DLD1 (cell line): ENCODE data around the gene SLC38A7.
"Not testable (repeated sequence)": the region's sequence is repeated elsewhere in the genome, so short reads cannot be mapped to it uniquely, and the experiment has no call there.

Source experiments
- in situ Hi-C: cut with HindIII; loops from 2 replicates; pipeline ENCODE4 v1.10.0; 2017; ENCODE audit warnings: low sequenced_read_pairs

SLC38A7 gene

DNA sequence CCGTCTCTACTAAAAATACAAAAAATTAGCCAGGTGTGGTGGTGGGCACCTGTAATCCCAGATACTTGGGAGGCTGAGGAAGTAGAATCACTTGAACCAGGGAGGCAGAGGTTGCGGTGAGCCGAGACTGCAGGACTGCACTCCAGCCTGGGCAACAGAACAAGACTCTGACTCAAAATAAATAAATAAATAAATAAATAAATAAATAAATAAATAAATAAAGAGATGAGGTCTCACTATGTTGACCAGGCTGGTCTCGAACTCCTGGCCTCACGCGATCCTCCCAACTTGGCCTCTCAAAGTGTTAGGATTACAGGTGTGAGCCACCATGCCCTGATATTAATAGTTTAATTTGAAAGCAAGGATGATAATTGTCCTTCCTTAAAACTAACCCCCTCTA is 47.5 kb downstream of the SLC38A7 start:
- in situ Hi-C loops: not testable (repeated sequence)

GRCh38 chr16:58636466-58636865 is 48.1 kb downstream of the SLC38A7 start:
- in situ Hi-C loops: no loop called here

- in situ Hi-C loops: no loop called here
These were observed 49.1 kb downstream of the SLC38A7 start for GRCh38 chr16:58635502-58635901.

- in situ Hi-C loops: no loop called here
These were observed 50.2 kb downstream of the SLC38A7 start for GRCh38 chr16:58634265-58634802.

DNA sequence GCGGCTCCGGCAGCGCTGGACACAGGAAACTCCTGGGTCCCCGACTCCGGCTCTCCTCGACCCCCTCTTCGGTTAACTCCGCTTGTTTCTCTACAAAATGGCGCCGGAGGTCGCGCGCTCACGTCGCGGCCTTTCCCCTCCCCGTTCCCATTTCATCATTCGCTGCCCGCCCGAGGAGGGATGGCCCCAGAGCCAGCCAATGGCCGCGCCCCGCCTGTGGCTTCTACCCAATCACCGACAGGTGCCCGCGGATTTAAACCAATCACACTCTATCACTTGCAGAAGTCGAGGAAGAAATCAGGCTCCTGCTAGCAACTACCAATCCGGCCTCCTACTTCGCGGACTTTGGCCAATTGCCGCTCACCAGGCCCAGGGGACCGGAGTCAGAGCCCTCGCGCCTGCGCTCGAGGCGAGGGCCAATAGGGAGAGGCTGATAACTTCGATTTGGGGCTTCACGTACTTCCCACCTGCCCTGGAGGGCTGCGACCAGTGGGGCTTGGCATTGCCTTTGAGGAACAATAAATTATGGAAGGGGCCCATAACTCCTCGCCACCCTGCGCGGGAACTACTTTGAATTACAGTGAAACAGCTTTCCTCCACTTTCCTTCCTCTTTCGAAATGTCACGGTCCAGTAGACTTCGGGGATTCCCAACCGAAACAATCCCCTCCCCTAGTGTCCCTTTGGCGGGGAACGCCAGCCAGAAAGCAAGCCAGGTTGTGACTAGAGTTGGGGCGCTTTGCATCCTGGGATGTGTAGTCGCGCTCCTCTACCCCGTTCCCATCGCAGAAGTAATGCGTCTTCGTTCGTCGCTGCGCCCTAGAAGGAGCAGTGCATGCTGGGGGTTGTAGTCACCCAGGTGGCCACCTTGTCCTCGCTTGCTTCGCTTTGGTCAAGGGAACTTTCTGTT is 54.6 kb downstream of the SLC38A7 start, which contains the start of gene CNOT1:
CNOT1 (minus strand) TSS at position 94 of the 908 bp plus-strand sequence. CDS start 30,489 bp downstream, outside the sequence.
- in situ Hi-C loops: no loop called here

DNA sequence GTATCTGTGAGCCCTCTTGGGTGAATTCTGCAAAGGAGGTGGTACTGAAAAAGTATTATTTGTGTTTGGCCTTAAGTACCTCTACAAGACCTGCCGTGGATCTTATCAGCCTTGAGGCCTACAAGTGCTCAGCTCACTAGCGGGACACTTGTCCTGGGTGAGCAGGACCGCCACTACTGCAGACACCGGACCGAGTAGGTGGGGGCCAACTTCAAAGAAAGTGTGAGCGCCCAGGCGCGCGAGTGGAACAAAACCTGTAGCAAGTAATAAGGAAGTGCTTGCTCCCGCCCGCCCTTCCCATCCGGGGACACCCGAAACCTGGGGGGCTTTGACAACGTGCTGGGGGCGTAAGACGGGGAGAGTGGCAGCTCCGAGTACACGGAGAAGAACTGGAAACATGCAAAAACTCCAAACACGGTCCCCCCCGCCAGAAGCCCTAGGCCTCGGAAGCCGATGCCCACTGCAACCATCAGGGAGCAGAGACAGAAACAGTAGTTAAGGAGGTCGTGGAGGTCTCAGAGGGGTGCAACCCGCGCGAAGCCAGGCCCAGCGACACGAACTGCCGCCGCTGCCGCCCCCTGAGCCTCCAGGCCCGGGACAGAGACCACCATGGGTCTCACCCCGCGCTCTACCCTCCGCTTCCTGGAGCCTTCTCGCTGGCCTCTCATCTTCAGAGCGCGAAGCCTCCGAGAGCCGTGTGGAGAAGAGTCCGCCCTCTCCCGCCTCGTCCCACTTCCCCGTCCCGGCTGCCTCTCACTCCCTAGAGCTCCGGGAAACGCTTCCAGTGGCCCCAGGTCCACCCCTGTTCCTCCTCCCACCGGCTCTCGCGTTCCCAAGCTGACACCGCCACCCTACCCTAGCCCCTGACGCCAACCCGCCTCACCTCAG is 55.5 kb downstream of the SLC38A7 start:
- in situ Hi-C loops: no loop called here

DNA sequence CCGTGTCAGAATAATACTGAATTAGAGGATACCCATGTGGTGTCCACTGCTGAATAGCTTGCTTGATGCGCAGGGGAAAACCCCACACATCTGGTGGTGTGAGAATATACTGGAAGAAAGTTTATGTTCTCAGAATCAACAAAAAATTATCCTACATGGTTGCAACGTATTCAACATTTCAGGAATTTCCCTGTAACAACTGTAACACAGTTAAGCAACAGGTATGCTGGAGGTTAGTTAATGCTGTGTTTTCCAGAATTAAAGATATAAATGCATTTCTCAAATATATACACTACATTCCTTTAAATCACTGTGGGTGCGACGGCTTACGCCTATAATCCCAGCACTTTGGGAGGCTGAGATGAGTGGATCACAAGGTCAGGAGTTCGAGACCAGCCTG is 60.4 kb downstream of the SLC38A7 start:
- in situ Hi-C loops: no loop called here

- in situ Hi-C loops: no loop called here
These were observed 64.2 kb downstream of the SLC38A7 start for GRCh38 chr16:58620396-58620795.

- in situ Hi-C loops: no loop called here
These were observed 69.3 kb downstream of the SLC38A7 start for GRCh38 chr16:58615280-58615679.
